ENCODE results near the gene GRIN1. TPM values are rescaled to one million over a fixed set of nuclear protein-coding genes. Genes with fewer than 3 reads are reported as not detected.

GRIN1 gene
- total RNA-seq, 6 experiments from 2014 or later, result 0.51 to 1.1 (median 0.66) TPM; not detected in 3

- no peaks in the 10 kb centered on the region for H3K4me1 Mint-ChIP-seq (ENCODE audit: low read depth)
- no peak overlapping the region for H3K4me3 Mint-ChIP-seq
- no peak for TF ChIP-seq CTCF (IDR thresholded peaks at IDR 0.05)
- H3K27me3 Mint-ChIP-seq (ENCODE audit: insufficient read depth), result peaks cover 25% of the 10 kb centered on the region
- no peaks in the 10 kb centered on the region for H3K36me3 Mint-ChIP-seq (ENCODE audit: low read depth)
- H3K9me3 Mint-ChIP-seq, result no peaks in the 10 kb centered on the region
- DNase-seq, result no peak
- no peak overlapping the region for H3K27ac Mint-ChIP-seq
Observed at GRCh38 chr9:137159105-137160053, 20.4 kb downstream of the GRIN1 start.

GRCh38 chr9:137160054-137160425 lies 21.1 kb downstream of the GRIN1 start:
- no peaks in the 10 kb centered on the region for H3K9me3 Mint-ChIP-seq

GRCh38 chr9:137160716-137161557 lies 22.0 kb downstream of the GRIN1 start:
- Mint-ChIP-seq H3K9me3 (no peaks in the 10 kb centered on the region), H3K4me3 (no peak overlapping the region), H3K27ac (no peak overlapping the region), H3K36me3 (ENCODE audit: low read depth) (no peaks in the 10 kb centered on the region), H3K4me1 (ENCODE audit: low read depth) (no peaks in the 10 kb centered on the region), H3K27me3 (ENCODE audit: insufficient read depth) (peaks cover 28% of the 10 kb centered on the region)
- DNase-seq, result no peak
- TF ChIP-seq CTCF (IDR thresholded peaks at IDR 0.05), result no peak

More at GRCh38 chr9:137160054-137160425, 21.1 kb downstream of the GRIN1 start:
- Mint-ChIP-seq H3K36me3 (ENCODE audit: low read depth) (no peaks in the 10 kb centered on the region), H3K4me3 (no peak overlapping the region), H3K27me3 (ENCODE audit: insufficient read depth) (peaks cover 25% of the 10 kb centered on the region), H3K4me1 (ENCODE audit: low read depth) (no peaks in the 10 kb centered on the region), H3K27ac (no peak overlapping the region)
- TF ChIP-seq CTCF (IDR thresholded peaks at IDR 0.05), result no peak
- no peak for DNase-seq

GRCh38 chr9:137161558-137162486 lies 22.9 kb downstream of the GRIN1 start:
- no peak for TF ChIP-seq CTCF (IDR thresholded peaks at IDR 0.05)
- Mint-ChIP-seq H3K36me3 (ENCODE audit: low read depth) (no peaks in the 10 kb centered on the region), H3K4me3 (no peak overlapping the region), H3K27me3 (ENCODE audit: insufficient read depth) (peaks cover 32% of the 10 kb centered on the region), H3K4me1 (ENCODE audit: low read depth) (no peaks in the 10 kb centered on the region), H3K9me3 (no peaks in the 10 kb centered on the region), H3K27ac (no peak overlapping the region)
- DNase-seq, result no peak
